ENCODE measurements around the gene BPIFB1. TPM values are rescaled to one million over a fixed set of nuclear protein-coding genes. Genes with fewer than 3 reads are reported as not detected.

BPIFB1 gene
- total and polyA plus RNA-seq, 2 of the 8 experiments (the other 6 are each of a cell fraction or from before 2014, with no cell fraction given) = not detected

GRCh38 chr20:33235696-33236095, 47.3 kb upstream of the BPIFB1 start, which contains the start of gene BPIFA1 (continued):
- TF ChIP-seq SP4 (IDR thresholded peaks at IDR 0.05; ENCODE audit: low read length) (no peak), TCF12 (IDR thresholded peaks at IDR 0.05; ENCODE audit: low read depth, low read length) (no peak)

Data from H1 (cell line).